ENCODE measurements around the gene WWOX.

The WWOX gene

DNA sequence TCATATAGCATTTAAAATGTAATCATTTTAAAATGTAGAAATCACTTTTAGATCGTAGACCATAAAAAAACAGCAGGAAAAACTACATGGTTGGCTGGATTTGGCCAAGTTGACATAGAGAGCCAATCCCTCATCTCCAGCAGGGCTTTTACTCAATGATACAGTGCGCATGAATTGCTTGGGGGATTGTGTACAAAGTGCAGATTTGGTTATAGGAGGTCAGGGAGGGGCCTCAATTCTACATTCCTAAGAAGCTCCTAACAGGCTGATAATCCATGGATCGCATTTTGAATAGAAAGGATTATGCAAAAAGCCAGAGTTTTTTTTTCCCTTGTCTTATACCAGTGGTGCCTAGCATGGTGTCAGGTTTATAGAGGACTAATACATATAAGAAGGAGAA, 1056.0 kb downstream of the WWOX start:
- DNase-seq: no peak

DNA sequence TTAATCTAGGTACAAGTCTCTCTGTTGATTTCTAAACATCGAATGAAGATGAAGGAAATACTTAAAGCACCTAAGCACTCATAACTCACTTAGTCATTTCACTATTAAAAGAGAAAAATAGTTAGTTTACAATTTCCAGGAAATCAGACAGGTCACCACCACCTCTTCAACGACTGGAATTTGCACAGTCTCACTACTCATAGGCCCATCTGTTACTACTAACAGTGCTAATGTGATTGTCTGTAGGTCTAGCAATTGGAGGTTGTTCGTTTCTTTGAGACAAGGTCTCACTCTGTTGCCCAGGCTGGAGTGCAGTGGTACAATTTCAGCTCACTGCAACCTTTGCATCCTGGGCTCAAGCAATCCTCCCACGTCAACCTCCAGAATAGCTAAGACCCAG, 1056.5 kb downstream of the WWOX start:
- DNase-seq: no peak

DNA sequence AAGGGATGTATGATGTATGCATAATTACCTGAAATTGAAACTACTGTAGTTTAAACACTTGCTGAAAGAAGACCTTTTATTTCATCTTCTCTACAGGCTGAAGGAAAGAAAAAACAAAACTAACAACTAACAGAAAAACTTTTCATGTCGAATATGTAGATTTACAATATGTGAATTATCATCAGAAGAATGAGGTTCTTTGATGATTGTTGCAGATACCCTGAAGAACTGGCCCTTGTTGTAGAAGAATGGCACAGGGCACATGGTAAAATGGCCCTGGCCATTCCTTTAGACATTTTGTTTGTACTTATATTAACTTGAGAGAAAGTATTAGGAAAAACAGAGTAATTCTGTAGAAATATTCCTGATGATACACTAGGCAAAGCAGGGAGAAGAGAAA, 1057.3 kb downstream of the WWOX start:
- DNase-seq: no peak

DNA sequence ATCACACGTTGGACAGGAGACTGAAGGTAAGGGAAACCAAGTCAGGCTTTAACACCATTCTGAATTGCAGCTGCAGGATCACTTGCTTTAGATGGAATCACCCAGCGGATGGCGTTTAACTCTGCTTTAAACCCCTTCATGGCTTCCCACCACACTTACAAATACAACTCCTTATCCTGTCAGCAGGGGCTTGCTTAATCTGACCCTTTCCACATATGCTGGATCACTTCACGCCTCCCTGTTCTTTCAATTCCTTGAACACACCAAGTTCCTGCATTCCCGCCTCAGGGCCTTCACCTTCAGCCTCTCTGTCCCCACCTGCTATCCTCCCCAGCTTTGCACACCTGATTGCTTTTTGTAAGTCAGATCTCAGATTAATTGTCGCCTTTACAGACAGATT, 1058.9 kb downstream of the WWOX start:
- no peak for DNase-seq

DNA sequence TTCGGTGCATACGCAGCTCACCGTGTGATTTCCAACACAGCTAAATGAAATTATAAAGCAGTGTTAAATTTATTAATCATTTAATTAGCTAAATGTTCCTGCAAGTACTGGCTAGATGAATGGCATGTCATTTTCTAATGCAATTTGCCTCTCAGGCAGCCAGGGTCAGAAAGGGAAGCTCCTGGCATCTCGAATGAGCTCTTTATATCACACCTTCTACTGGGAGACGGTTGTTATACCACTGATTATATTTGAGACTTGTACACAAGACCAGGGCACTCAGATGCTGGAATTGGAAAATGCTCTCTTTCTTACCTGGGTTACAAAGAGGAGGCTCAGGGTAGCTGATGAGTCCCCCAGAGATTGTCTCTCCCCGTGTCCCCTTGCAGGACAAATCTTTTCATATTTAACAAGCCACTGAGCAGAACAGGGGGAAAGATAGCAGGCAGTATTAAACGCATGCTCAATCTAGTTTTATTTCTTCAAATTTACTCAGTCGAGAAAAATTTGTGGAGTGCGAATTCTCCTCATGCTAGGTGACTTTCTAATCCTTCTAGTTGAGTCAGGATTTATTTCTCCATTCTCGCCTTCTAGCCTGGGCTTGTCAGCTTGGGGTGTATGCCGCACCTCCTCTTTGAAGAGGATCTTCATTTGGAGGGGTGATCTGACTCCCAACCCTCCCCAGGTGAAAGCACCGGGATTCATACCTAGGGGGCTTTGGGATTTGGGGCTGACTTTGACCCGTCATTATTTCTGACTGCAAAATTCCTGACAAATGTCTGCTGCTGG, 1060.0 kb downstream of the WWOX start:
- DNase-seq: no peak

DNA sequence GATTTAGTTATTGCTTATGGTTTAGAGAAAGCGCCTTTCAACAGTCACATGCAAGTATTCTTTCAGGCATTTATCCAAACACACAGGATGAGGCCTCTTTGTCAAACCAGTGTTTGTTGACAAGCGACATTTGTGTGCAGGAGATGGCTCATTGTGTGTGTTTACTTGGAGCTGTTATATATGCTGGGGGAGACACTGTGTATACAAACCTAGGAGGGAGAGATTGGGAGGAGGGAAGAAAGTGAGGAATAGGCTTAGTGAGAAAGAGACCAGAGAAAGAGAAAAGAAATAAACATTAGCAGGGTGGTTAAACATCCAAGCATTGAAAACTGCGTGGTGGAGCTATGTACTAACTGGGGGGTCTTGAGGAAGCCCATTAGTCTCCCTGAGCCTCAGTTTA, 1063.5 kb downstream of the WWOX start:
- DNase-seq: no peak

DNA sequence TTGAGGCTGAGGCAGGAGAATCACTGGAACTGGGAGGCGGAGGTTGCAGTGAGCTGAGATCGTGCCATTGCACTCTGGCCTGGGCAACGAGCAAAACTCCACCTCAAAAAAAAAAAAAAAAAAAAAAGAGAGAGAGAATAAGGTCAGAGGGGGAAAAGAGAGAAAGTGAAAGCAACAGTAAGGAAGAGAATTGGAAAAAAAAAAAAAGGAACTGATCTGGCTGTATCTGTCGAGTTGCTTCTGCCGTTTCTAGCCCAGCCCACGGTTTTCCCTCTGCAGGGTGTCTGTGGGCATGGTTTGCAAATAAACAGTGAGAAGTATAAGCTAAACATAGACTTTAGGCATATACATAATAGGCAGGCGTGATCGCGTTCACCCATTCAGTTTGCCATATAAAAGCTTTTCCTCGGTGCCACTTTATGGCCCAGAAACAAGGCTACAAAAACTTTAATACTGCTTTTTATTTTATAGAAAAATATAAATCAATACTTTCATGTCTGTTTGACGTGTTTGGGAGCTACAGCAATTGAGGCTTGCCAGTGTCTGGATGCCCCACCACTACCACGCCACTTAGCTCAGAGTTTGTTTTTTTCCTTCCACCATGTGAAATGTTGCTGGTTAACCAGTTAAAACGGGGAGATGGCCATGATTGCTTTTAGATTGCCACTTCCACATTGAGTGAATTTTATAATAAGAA, 1064.4 kb downstream of the WWOX start:
- DNase-seq: peak; percentile 93

DNA sequence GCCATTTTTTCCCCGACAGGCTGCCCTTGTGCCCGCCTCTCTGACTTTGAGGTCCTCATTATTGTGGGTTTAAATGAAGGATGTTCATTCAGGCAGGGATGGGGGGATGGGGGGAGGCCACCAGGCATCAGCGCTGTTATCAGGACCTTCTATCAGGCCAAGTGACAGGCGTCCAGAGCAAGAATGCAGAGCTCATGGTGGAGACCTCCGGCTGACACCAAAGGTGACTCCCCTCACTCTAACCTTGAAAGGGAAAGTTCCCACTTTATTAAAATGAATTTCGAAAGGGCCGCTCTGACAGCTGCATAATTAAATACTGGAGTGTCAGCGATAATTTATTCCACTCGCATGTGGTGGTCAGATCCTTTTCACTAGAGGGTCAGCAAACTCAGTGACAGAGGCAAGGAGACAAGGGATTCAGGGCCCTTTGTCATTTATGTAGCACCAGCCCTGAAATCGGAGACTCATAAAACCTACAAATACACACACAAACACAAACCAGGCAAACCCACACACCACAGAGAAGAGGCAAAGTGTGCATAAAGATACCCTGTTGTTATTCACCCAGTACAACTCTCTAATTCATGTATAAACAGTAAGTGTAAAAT, 1065.0 kb downstream of the WWOX start:
- no peak for DNase-seq

DNA sequence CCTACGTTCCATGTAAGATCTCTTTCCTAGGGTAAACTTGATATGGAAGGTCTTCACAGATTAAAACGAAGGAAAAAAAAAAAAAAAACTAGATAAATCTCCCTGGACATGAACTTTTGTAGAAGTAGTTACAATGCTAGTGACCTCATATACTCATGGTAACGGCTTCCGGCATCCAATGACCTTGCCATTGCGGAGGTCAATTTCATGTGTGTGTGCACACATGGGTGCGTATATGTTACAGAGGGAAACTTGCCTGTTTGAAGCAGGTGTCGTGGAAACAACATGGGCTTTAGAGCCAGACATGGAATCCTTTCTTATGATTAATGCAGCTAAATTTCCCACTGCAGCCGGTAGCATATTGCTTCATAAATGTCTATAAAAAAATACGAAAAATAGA, 1065.6 kb downstream of the WWOX start:
- no peak for DNase-seq

DNA sequence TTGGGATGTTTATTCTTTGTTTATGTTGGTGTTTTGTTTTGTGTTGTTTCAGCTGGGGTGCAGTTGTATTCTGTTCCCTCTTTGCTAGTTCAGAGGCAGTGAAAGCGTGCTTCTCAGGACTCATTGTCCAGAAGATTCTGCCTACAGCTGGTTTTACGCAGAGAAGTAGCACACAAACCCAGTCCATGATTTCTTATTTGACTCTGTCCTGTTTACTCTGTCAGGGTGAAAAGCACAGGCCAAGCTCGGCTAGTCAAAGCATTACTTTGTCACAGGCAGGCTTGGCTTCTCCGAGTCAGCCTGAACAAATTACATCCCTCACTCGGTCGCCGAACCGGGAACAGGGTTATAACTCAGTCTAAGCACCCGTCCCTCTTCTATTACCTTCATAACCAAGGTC, 1066.1 kb downstream of the WWOX start:
- DNase-seq: no peak

DNA sequence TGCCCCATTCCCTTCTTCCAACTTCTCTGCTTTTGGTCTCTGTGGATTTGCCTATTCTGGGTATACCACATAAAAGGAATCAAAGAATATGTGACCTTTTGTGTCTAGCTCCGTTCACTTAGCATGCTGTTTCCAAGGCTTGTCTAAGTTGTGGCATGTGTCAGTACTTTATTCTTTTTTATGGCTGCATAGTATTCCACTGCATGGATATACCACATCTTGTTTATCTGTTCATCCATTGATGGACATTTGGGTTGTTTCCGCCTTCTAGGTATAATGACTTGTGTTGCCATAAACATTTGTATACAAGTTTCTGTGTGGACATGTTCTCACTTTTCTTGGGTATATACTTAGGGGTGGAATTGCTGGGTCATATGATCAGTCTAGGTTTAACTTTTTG, 1068.4 kb downstream of the WWOX start:
- DNase-seq: no peak

DNA sequence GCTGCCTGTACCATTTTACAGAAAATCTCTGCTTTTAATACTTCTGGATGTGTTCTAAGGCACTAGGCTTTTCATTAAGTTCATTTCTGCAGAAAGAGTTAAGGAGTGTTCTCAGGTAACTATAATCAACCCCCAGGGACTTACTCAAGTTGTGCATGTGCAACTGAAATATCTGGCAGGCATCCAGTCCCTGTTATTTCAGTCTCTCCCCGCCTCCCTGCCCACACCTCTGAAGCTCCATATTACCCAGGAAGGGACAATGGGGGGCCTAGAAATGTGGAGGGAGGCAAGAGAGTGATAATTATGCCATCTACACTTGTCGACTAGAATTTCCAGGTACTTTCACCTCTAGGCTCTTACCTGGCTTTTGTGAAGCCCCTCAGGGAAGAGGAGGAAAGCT, 1068.9 kb downstream of the WWOX start:
- DNase-seq: no peak

DNA sequence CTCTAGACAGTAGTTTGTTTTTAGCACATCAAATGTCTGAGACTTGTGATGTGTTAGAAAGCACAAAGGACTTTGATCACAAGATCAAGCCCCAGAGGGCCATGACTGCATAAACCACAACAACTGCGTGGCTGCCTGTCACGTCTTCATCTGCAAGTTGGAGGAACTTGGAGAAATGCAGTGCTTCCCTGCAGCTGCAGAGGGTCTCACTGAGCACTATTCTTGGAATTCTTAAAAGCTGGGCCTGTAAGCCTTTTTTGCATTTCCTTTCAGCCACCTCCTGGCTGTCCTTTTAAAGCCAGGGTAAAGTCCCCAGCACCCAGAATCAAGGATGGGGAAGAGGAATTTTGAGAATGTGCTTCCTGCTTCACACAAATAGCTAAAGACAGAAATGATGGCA, 1069.8 kb downstream of the WWOX start:
- peak; percentile 88 for DNase-seq

DNA sequence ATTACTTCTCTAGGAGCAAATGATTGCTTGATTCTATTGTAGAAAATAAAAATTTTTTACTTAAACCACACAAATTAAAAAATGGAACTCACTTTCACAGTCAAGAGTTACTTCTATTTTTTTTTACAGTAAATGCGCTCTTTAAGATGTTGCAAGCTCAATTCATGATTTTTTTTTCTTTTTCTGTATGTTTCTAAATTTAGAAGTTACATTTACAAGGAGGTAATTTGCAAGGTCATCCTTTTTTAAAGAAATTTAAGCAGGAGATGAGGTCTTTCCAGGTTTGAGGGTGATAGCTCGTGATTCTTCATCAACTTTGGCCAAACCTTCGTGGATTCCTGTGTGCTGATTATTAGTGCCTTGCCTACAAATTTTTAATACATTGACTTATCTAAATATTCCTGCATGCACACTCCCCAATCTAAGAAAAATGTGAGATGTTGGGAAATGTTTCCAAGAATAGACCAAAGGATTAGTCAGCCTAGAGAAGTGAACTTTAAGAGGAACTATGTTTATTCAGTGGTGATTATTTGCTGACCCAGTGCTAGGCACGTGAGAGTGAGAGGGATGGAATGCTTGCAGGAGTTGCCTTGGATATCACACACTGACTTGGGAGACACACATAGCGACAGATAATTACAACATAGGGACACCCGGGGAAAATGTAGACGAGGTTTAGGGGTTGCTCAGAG, 1071.2 kb downstream of the WWOX start:
- peak; percentile 90 for DNase-seq

DNA sequence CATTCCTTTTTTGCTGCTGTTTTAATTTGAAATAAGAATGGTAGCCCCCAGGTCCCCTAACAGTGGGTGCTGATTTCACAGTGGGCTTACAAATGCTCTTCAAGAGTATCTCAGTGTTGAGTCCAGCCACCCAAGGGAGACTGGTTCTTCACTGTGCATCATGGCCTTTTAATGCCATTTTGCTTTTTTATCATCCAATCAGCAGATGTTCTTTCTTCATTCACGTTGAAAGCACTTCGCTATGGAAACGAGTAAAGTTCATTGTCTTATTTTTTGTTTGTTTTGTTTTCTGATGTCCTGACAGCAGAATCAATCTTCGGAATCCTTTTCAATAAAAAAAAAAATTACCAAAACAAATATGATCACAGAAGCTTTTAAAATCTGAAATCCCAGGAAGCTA, 1072.0 kb downstream of the WWOX start:
- DNase-seq: no peak

DNA sequence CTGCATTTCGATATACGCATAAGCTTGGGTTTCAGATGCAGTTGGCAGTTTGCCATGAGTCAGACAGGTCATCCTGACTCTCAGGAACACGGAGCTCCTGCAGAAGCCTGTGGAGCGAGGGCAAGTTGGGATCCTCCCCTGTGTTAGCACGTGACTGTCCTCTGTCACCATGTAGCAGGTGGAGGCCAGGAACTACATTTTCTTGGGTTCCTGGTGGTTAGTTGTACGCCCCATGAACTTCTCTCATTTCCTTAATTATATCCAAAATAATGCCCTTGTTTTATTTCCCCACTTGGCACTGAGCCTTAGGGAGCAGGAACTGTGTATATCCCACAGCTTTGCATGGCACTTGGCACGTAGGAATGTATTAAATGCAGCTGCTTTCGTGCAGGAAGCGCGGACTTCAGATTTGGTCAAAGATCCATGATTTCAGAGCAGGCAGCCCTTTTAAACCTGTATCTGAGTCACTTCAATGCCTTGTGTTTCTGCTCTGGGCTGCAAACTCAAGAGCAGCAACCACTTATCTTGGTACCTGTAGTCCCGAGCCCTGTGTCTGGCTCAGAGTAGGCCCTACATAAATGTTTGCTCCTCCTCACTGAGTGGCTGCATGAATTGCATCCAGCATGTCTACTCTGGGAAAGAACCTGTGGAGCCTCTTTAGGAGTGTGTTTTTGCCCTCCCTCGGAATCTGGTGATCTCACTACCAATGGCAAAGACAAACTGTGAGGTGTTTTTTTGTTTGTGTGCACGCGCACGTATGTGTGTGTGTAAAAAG, 1072.7 kb downstream of the WWOX start:
- no peak for DNase-seq

DNA sequence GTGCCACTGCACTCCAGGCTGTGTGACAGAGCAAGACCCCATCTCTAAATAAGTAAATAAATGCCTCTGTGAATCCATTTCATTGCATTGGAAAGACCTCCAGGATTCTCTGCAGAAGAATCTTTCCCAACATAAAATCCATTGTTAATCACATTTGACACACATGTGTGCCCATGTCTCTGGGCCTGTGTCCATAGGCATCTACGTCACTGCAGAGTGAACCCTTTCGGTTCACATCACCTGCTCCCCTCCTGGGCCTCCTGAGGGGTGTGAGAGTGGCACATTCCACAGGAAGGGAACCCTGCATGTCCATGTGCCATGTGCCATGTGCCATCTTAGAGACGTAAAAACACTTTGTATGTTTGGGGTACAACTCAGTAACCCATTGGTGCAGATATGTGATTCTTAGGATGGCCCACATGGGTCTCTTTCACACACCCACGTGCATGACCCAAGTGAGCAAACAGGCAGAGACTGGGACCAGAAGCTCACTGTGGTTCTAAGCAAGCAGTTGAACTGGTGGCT, 1073.6 kb downstream of the WWOX start:
- no peak for DNase-seq

DNA sequence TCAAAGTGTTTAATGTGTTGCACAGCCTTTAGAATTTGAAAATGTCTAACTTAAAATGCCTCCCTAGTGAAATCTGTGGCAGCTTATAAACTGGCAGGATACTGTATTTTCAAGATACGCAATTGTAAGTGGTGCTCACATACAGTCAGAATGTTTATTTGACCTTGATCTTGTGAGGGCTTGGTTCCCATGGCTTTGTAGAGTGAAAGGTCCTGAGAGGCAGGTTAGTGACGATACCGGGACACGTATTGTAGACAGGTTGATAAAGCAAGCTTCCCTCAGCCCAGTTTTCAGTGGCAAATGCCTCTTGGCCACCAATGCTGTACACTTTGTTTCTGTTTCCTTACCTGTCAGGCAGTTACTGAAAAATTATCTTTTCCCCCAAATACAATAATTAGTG, 1074.5 kb downstream of the WWOX start:
- DNase-seq: no peak

DNA sequence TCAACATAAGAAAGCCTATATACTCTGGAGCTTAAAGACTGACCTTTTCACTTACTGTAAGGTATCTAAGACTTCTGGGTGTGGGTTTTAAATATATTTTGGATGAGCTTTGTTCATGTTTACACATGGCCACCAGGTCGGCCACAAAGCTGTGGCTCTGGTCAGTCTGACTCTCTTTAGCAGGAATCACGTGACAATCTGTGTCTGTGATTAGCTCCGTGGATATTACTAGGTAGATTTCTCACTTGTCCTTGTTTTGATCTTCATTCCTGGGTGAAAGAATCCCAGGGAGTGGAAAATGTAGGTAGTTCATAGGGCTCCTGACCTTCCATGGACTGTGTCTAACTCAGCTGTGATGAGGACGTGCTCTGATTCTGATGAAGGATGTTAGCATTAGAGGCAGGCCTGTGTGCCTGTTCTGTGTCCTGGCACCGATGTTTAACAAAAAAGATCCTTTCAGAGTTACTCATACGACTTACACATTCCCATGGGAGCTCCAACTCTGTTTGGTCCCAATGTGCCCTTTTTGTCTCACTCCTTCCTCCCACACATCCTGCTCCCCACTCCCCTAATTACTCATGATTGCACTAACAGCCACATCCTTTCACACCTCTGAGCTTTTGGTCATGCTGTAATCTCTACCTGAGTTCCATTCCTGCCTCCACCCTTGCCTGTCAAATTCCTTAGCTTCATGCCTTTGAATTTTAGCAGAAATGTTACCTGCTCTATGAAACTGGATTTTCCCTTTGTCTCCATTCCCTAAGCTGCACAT, 1076.0 kb downstream of the WWOX start:
- no peak for DNase-seq

DNA sequence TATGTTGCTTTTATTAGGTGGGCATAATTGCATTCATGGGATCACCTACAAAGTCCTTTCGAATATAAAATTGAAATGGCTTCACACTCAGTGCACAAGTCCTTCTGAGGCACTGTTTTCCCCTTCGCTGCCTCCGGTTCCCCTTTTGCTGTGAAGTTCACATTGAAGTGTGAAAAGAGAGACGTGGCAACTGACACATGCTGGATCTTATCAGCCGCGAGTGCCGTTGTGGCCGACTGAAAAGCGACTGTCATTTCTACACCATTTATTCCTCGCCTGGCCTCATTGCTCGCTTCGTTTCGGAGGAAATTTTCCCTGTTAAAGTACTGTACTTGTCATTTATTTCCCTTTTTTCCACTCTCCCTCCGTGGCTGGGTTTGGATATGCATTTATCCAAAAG, 1077.6 kb downstream of the WWOX start:
- DNase-seq: no peak

DNA sequence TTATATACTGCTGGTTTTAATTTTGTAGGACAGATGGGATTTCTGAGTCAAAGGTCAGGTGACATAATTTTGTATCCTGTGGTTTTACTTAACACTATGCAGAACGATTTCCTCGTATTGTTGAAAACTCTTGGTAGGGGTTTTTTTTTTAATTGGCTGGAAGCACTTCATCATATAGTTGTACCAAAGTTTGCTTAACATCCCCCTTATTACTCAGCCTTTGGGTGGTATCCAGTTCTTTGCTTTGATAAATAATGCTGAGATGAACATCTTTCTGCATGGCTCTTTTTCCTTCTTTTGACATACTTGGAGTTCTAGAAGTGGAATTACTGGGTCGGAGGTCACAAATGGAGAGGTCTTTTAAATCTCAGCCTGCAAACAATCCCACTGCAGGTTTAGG, 1082.0 kb downstream of the WWOX start:
- no peak for DNase-seq

DNA sequence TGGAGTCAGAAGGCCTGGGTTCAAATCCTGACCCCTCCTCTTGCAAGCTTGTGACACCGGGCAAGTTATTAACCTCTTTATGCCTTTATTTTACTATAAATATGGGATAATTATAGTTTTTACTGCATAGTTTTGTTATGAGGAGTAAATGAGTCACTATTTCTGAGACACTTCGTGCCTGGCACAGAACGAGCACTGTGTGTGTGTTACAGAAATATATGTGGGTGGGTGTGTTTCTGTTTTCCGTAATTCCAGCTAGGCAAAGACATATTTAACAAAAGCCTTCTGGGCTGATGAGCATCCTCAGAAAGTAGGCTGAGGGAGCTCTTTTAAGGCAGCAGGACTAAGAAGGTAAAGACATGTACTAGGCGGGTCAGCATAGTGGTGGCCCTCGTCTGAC, 1083.2 kb downstream of the WWOX start:
- no peak for DNase-seq

Measured in inflammatory macrophage treated with lipopolysaccharide for 4 hours (primary cell).